Measurements from ENCODE around the gene ADGRL3. TPM values are rescaled to one million over a fixed set of nuclear protein-coding genes. Genes with fewer than 3 reads are reported as not detected.

Gene ADGRL3
- polyA plus RNA-seq, 1 experiment, result 0.01 TPM

DNA sequence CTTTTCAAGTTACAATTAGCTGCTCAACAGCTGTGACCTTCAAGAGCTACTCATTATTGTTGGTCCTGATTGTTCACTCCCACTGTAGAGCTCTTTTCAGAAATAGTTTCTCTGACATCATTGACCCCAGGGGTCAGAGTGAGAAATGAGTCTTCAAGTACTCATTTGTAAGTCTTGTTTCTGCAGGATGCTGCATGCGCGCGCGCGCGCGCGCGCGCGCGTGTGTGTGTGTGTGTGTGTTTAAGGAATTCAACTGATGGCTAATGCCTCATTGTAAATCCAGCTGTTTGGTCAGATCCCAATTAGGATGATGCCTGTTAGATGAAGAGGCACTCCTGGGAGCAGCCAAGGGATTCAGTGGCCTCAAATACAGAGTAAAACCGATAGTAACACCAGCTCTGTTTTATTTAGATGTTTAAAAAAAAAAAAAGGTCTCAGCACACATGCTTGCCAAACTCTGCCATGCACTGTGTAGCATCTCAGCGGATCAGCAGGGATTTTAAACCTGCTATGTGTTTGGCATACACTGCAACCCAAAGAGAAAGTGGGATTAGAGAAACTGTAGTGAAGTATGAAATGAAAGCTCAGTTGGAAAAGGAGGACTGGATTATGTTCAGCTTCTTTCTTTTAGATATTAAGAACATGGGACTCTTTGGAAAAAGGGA, 332.3 kb downstream of the ADGRL3 start:
- CTCF ChIA-PET, result no interaction called here
- Histone ChIP-seq H3K36me3 (ENCODE audit: control insufficient read depth, insufficient read depth, low read length) (no peaks in the 10 kb centered on the region), H3K4me3 (ENCODE audit: low read depth, low read length) (no peak overlapping the region), H3K27me3 (ENCODE audit: control insufficient read depth, insufficient read depth, low read length) (no peaks in the 10 kb centered on the region)
- POLR2A ChIA-PET, result interaction anchor here (0.6 kb wide), 1 partner anchor 1809 kb away, joined by 5 read pairs; no protein-coding TSS in a partner anchor
- DNase-seq (ENCODE audit: low read depth), result no peak
- TF ChIP-seq, protein P1, sequence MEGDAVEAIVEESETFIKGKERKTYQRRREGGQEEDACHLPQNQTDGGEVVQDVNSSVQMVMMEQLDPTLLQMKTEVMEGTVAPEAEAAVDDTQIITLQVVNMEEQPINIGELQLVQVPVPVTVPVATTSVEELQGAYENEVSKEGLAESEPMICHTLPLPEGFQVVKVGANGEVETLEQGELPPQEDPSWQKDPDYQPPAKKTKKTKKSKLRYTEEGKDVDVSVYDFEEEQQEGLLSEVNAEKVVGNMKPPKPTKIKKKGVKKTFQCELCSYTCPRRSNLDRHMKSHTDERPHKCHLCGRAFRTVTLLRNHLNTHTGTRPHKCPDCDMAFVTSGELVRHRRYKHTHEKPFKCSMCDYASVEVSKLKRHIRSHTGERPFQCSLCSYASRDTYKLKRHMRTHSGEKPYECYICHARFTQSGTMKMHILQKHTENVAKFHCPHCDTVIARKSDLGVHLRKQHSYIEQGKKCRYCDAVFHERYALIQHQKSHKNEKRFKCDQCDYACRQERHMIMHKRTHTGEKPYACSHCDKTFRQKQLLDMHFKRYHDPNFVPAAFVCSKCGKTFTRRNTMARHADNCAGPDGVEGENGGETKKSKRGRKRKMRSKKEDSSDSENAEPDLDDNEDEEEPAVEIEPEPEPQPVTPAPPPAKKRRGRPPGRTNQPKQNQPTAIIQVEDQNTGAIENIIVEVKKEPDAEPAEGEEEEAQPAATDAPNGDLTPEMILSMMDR (IDR thresholded peaks at IDR 0.05; ENCODE audit: insufficient read depth, low read depth, low read length), result no peak

DNA sequence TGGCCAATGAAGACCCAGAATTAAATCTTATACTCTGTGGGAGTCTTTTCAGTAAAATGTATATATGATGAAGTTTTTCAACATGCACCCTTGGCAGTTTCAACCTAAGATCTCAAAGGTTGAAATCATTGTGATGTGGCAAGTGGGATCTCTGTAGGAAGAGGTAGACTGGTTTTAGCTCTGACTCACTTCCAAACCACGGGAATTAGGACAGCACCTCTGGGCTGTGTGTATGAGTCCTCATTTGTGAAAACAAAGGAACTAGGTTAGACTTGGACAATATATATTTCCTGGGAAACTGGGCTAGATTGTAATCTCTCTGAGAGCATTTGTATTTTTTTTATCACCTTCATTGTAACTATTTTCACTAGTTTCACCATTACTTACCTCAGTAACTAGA, 333.0 kb downstream of the ADGRL3 start:
- no peaks in the 10 kb centered on the region for H3K27me3 ChIP-seq (ENCODE audit: control insufficient read depth, insufficient read depth, low read length)
- ChIA-PET POLR2A (no interaction called here), CTCF (no interaction called here)
- TF ChIP-seq, protein P1 (IDR thresholded peaks at IDR 0.05; ENCODE audit: insufficient read depth, low read depth, low read length), result no peak
- DNase-seq (ENCODE audit: low read depth), result no peak
- H3K36me3 ChIP-seq (ENCODE audit: control insufficient read depth, insufficient read depth, low read length), result no peaks in the 10 kb centered on the region
- no peak overlapping the region for H3K4me3 ChIP-seq (ENCODE audit: low read depth, low read length)

DNA sequence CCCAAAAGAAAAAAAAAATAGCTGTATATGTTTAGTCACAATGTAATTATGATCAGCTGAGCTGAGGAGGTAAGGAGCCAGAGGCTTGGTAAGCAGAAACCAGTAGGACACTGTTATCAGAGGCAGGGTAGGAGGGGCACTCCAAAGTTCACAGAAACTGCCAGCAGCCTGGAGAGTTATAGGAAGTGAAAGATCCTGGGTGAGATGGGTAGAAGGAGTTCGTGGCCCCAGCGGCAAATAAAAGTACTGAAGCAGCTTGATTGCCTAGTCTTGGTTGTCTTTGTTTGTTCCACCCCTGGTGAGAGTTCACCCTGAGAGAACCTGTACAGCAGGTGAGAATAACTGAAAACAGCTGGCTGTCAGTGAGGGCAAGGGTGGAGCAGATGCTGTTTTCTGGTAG, 340.8 kb downstream of the ADGRL3 start:
- H3K36me3 ChIP-seq (ENCODE audit: control insufficient read depth, insufficient read depth, low read length), result no peaks in the 10 kb centered on the region
- CTCF ChIA-PET, result no interaction called here
- DNase-seq (ENCODE audit: low read depth), result no peak
- TF ChIP-seq, protein P1 (IDR thresholded peaks at IDR 0.05; ENCODE audit: insufficient read depth, low read depth, low read length), result no peak
- H3K27me3 ChIP-seq (ENCODE audit: control insufficient read depth, insufficient read depth, low read length), result no peaks in the 10 kb centered on the region
- H3K4me3 ChIP-seq (ENCODE audit: low read depth, low read length), result no peak overlapping the region
- POLR2A ChIA-PET, result no interaction called here

DNA sequence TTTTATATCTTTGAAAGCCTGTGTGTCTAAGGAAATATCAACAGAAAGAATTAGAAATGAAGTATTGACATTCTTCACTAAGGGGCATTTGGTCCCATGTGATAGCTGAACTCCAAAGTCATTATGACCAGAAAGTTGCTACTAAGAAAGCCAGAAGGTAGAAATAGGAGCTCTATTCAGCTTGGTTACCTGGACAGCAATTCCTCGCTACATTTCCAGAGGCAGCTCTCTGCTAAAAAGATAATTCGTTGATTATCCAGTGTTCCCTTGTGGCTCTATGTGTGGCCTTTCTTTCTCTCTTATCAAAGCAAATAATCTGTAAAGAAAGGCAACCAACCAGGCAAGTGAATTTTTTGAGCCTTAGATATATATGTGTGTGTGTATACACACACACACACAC, 341.3 kb downstream of the ADGRL3 start:
- CTCF ChIA-PET, result no interaction called here
- no peaks in the 10 kb centered on the region for H3K27me3 ChIP-seq (ENCODE audit: control insufficient read depth, insufficient read depth, low read length)
- DNase-seq (ENCODE audit: low read depth), result no peak
- H3K4me3 ChIP-seq (ENCODE audit: low read depth, low read length), result no peak overlapping the region
- TF ChIP-seq, protein P1 (IDR thresholded peaks at IDR 0.05; ENCODE audit: insufficient read depth, low read depth, low read length), result no peak
- POLR2A ChIA-PET, result no interaction called here
- no peaks in the 10 kb centered on the region for H3K36me3 ChIP-seq (ENCODE audit: control insufficient read depth, insufficient read depth, low read length)

DNA sequence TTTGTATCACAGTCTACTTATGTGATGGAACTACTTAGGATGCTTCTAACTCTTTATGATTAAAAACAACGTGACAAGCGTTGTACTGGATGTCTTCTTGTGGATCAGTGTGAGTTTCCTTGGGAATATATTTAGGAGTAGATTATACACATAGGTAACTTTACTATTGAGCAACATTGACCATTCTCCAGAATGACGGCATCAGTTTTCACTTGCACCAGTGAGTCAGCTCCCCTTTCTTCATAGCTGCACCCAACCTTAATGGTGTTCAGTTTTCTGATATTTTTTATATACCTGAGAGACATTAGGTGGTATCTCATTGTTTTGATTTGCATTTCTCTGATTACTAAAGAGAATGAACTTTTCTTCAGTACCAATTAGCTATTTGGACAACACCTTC, 343.9 kb downstream of the ADGRL3 start:
- ChIA-PET POLR2A (no interaction called here), CTCF (no interaction called here)
- Histone ChIP-seq H3K4me3 (ENCODE audit: low read depth, low read length) (no peak overlapping the region), H3K36me3 (ENCODE audit: control insufficient read depth, insufficient read depth, low read length) (no peaks in the 10 kb centered on the region), H3K27me3 (ENCODE audit: control insufficient read depth, insufficient read depth, low read length) (no peaks in the 10 kb centered on the region)
- no peak for DNase-seq (ENCODE audit: low read depth)
- TF ChIP-seq, protein P1 (IDR thresholded peaks at IDR 0.05; ENCODE audit: insufficient read depth, low read depth, low read length), result no peak
